Mesenchymal stem cell (in vitro differentiated cells and primary cell): ENCODE data around the gene ABCC1.

Experiments
- DNase-seq: peaks from one replicate; pipeline ENCODE4 v3.0.0-alpha.2; 2013
- H2AFZ ChIP-seq: one replicate; pipeline ENCODE4 v1.6.1; 2013; ENCODE audit warnings: low read depth, mild to moderate bottlenecking, control low read depth, inconsistent platforms, low read length, moderate library complexity
- H2AK5ac ChIP-seq: 2 replicates; pipeline ENCODE4 v1.6.1; 2013; ENCODE audit warnings: low read length, moderate library complexity, mild to moderate bottlenecking, inconsistent platforms; ENCODE audit not compliant: severe bottlenecking
- H2BK120ac ChIP-seq: one replicate; pipeline ENCODE4 v1.6.1; 2013; ENCODE audit warnings: low read depth, mild to moderate bottlenecking, inconsistent platforms, low read length, moderate library complexity
- H2BK12ac ChIP-seq, 2 experiments: one replicate each; pipeline ENCODE4 v1.6.1; 2013; ENCODE audit warnings: inconsistent platforms in 2 of 2, low read length in 2 of 2, mild to moderate bottlenecking in 2 of 2, moderate library complexity in 2 of 2, control low read depth in 1 of 2
- H2BK15ac ChIP-seq: one replicate; pipeline ENCODE4 v1.6.1; 2013; ENCODE audit warnings: mild to moderate bottlenecking, low read depth, inconsistent platforms; ENCODE audit not compliant: poor library complexity, severe bottlenecking
- H2BK5ac ChIP-seq: 2 replicates; pipeline ENCODE4 v1.6.1; 2013; ENCODE audit warnings: low read depth, mild to moderate bottlenecking, low read length, control low read depth, inconsistent platforms; ENCODE audit not compliant: poor library complexity, severe bottlenecking
- H3K14ac ChIP-seq, 2 experiments: one replicate each; pipeline ENCODE4 v1.6.1; 2013; ENCODE audit warnings: inconsistent platforms in 2 of 2, low read length in 2 of 2, control low read depth in 1 of 2, mild to moderate bottlenecking in 1 of 2, moderate library complexity in 1 of 2
- H3K18ac ChIP-seq, 2 experiments: one replicate each; pipeline ENCODE4 v1.6.1; 2013; ENCODE audit warnings: inconsistent platforms in 2 of 2, low read length in 2 of 2, control low read depth in 1 of 2, low read depth in 1 of 2, mild to moderate bottlenecking in 1 of 2
- H3K23ac ChIP-seq, 2 experiments: one replicate each; pipeline ENCODE4 v1.6.1; 2013; ENCODE audit warnings: inconsistent platforms in 2 of 2, low read length in 2 of 2, mild to moderate bottlenecking in 2 of 2, moderate library complexity in 2 of 2, control low read depth in 1 of 2
- H3K27ac ChIP-seq: 2 replicates; pipeline ENCODE4 v1.5.1; 2013; ENCODE audit warnings: mild to moderate bottlenecking, moderate library complexity, low read length, control low read depth, inconsistent platforms; ENCODE audit not compliant: poor library complexity, severe bottlenecking
- H3K27me3 ChIP-seq, 2 experiments: 2 replicates each; pipeline versions ENCODE4 v1.6.1 to v1.7.0; 2013; ENCODE audit warnings: low read length in 2 of 2, mild to moderate bottlenecking in 2 of 2, moderate library complexity in 2 of 2, control low read depth in 1 of 2, inconsistent platforms in 1 of 2; ENCODE audit not compliant: control insufficient read depth in 1 of 2, insufficient read depth in 1 of 2
- H3K36me3 ChIP-seq, 2 experiments: 2 replicates each; pipeline versions ENCODE4 v1.6.1 to v1.7.0; 2013; ENCODE audit warnings: low read length in 2 of 2, control low read depth in 1 of 2, inconsistent platforms in 1 of 2, low read depth in 1 of 2, mild to moderate bottlenecking in 1 of 2; ENCODE audit not compliant: insufficient read depth in 2 of 2, control insufficient read depth in 1 of 2
- H3K4ac ChIP-seq, 2 experiments: one replicate each; pipeline ENCODE4 v1.6.1; 2013; ENCODE audit warnings: inconsistent platforms in 2 of 2, low read length in 2 of 2, mild to moderate bottlenecking in 2 of 2, moderate library complexity in 2 of 2, control low read depth in 1 of 2, low read depth in 1 of 2
- H3K4me1 ChIP-seq: 2 replicates; pipeline ENCODE4 v1.6.1; 2013; ENCODE audit warnings: low read depth, low read length, control low read depth; ENCODE audit not compliant: control insufficient read depth, insufficient read depth
- H3K4me2 ChIP-seq: 2 replicates; pipeline ENCODE4 v1.6.1; 2013; ENCODE audit warnings: low read length, mild to moderate bottlenecking, inconsistent platforms; ENCODE audit not compliant: poor library complexity, severe bottlenecking
- H3K4me3 ChIP-seq, 2 experiments: 2 replicates each; pipeline versions ENCODE4 v1.5.1 to v1.7.0; 2013; ENCODE audit warnings: low read length in 2 of 2, mild to moderate bottlenecking in 2 of 2, control low read depth in 1 of 2, low read depth in 1 of 2; ENCODE audit not compliant: insufficient read depth in 1 of 2
- H3K79me1 ChIP-seq: replicated peaks from 2 replicates; pipeline ENCODE4 v1.6.1; 2013; ENCODE audit warnings: mild to moderate bottlenecking, control low read depth, low read length, inconsistent platforms; ENCODE audit not compliant: poor library complexity, severe bottlenecking
- H3K9ac ChIP-seq: 2 replicates; pipeline ENCODE4 v1.7.0; 2013; ENCODE audit warnings: mild to moderate bottlenecking, low read length, moderate library complexity
- H3K9me3 ChIP-seq: 2 replicates; pipeline ENCODE4 v1.7.0; 2013; ENCODE audit warnings: mild to moderate bottlenecking, low read length; ENCODE audit not compliant: control insufficient read depth
- H4K8ac ChIP-seq: one replicate; pipeline ENCODE4 v1.6.1; 2013; ENCODE audit warnings: inconsistent platforms, mild to moderate bottlenecking, low read length, moderate library complexity
- H4K91ac ChIP-seq: one replicate; pipeline ENCODE4 v1.6.1; 2013; ENCODE audit warnings: mild to moderate bottlenecking, low read length, inconsistent platforms
- WGBS: methylation state at CpG from one replicate; pipeline ENCODE4 v1.1.7; 2013; ENCODE audit warnings: mixed read lengths; 5-methylcytosine and 5-hydroxymethylcytosine counted together

Gene ABCC1

GRCh38 chr16:15972046-15972868, 22.8 kb downstream of the ABCC1 start:
- peak; percentile 56 for DNase-seq
- H3K23ac ChIP-seq = no peak overlapping the region
- H3K27me3 ChIP-seq = no peaks in the 10 kb centered on the region
- H3K4me1 ChIP-seq = peaks cover 3% of the 10 kb centered on the region
- no peak overlapping the region for H3K4me3 ChIP-seq
- peaks cover 0 to 12% of the 10 kb centered on the region in 2 experiments for H3K36me3 ChIP-seq
- no peak overlapping the region for H4K91ac ChIP-seq
- H3K14ac ChIP-seq = no peak overlapping the region
- no peak overlapping the region for H2BK120ac ChIP-seq
- H3K27ac ChIP-seq = peak overlapping the region; percentile 41
- H3K9me3 ChIP-seq = peaks cover 11% of the 10 kb centered on the region
- H3K4ac ChIP-seq = no peak overlapping the region
- H3K4me2 ChIP-seq = no peak overlapping the region
- H2BK15ac ChIP-seq = no peak overlapping the region
- H2BK5ac ChIP-seq = no peak overlapping the region
- H2BK12ac ChIP-seq = peak overlapping the region in 1 of 2 experiments; percentile 27
- no peak overlapping the region for H2AFZ ChIP-seq
- WGBS = 44% methylated on average over 2 of the region's 3 CpGs
- no peak overlapping the region for H3K9ac ChIP-seq
- H3K79me1 ChIP-seq = peaks cover 31% of the 10 kb centered on the region
- no peak overlapping the region for H4K8ac ChIP-seq
- H2AK5ac ChIP-seq = no peak overlapping the region
- no peak overlapping the region for H3K18ac ChIP-seq

GRCh38 chr16:15973421-15973820, 24.0 kb downstream of the ABCC1 start:
- Histone ChIP-seq H3K79me1 (peaks cover 38% of the 10 kb centered on the region), H4K8ac (no peak overlapping the region), H4K91ac (no peak overlapping the region), H3K4me1 (peaks cover 3% of the 10 kb centered on the region), H3K14ac (no peak overlapping the region), H3K18ac (no peak overlapping the region), H3K36me3 (peaks cover 6 to 18% of the 10 kb centered on the region in 2 experiments), H2AFZ (no peak overlapping the region), H3K9me3 (peaks cover 11% of the 10 kb centered on the region), H2BK12ac (peak overlapping the region in 1 of 2 experiments; percentile 38), H2BK5ac (no peak overlapping the region), H2BK15ac (no peak overlapping the region), H3K23ac (no peak overlapping the region), H2BK120ac (no peak overlapping the region), H3K4me3 (no peak overlapping the region), H3K27me3 (no peaks in the 10 kb centered on the region), H3K4ac (peak overlapping the region in 1 of 2 experiments; percentile 10), H2AK5ac (no peak overlapping the region), H3K9ac (peak overlapping the region; percentile 4), H3K27ac (no peak overlapping the region), H3K4me2 (no peak overlapping the region)
- DNase-seq = peak; percentile 66
- 69% methylated on average over 4 of the region's 5 CpGs for WGBS

- peak overlapping the region; percentile 41 to 47 for H3K18ac ChIP-seq
- no peak overlapping the region for H2BK15ac ChIP-seq
- whole genome bisulfite sequencing = 82% methylated on average over 2 of the region's 2 CpGs
- no peak overlapping the region for H4K91ac ChIP-seq
- H3K36me3 ChIP-seq = peaks cover 6 to 18% of the 10 kb centered on the region in 2 experiments
- H3K14ac ChIP-seq = no peak overlapping the region
- peaks cover 38% of the 10 kb centered on the region for H3K79me1 ChIP-seq
- no peak overlapping the region for H3K27ac ChIP-seq
- H3K9ac ChIP-seq = no peak overlapping the region
- H2BK5ac ChIP-seq = no peak overlapping the region
- no peak for DNase-seq
- peaks cover 3% of the 10 kb centered on the region for H3K4me1 ChIP-seq
- H2BK12ac ChIP-seq = no peak overlapping the region
- H4K8ac ChIP-seq = no peak overlapping the region
- no peak overlapping the region for H3K4me3 ChIP-seq
- H3K4me2 ChIP-seq = no peak overlapping the region
- H2AK5ac ChIP-seq = no peak overlapping the region
- H2AFZ ChIP-seq = no peak overlapping the region
- no peak overlapping the region for H3K4ac ChIP-seq
- peaks cover 11% of the 10 kb centered on the region for H3K9me3 ChIP-seq
- no peak overlapping the region for H3K23ac ChIP-seq
- H2BK120ac ChIP-seq = no peak overlapping the region
- no peaks in the 10 kb centered on the region for H3K27me3 ChIP-seq
Observed at GRCh38 chr16:15974057-15974456, 24.6 kb downstream of the ABCC1 start.

- DNase-seq = peak; percentile 43
- H3K9ac ChIP-seq = peak overlapping the region; percentile 41
- no peak overlapping the region for H3K23ac ChIP-seq
- no peak overlapping the region for H3K14ac ChIP-seq
- H3K79me1 ChIP-seq = peaks cover 41% of the 10 kb centered on the region
- H3K4me1 ChIP-seq = peaks cover 3% of the 10 kb centered on the region
- H3K27ac ChIP-seq = no peak overlapping the region
- peak overlapping the region; percentile 38 for H2BK15ac ChIP-seq
- H3K4me3 ChIP-seq = no peak overlapping the region
- no peaks in the 10 kb centered on the region for H3K27me3 ChIP-seq
- H3K4me2 ChIP-seq = no peak overlapping the region
- peak overlapping the region; percentile 40 for H4K91ac ChIP-seq
- H3K18ac ChIP-seq = peak overlapping the region in 1 of 2 experiments; percentile 28
- H4K8ac ChIP-seq = no peak overlapping the region
- H2BK12ac ChIP-seq = peak overlapping the region in 1 of 2 experiments; percentile 65
- peaks cover 6 to 13% of the 10 kb centered on the region in 2 experiments for H3K36me3 ChIP-seq
- H2BK120ac ChIP-seq = no peak overlapping the region
- WGBS = 86% methylated on average over 5 of the region's 5 CpGs
- H3K4ac ChIP-seq = peak overlapping the region in 1 of 2 experiments; percentile 9
- H3K9me3 ChIP-seq = peaks cover 8% of the 10 kb centered on the region
- H2AFZ ChIP-seq = no peak overlapping the region
- no peak overlapping the region for H2BK5ac ChIP-seq
- no peak overlapping the region for H2AK5ac ChIP-seq
Observed at GRCh38 chr16:15975172-15975571, 25.8 kb downstream of the ABCC1 start.
